ENCODE measurements around the gene SFXN3.

The SFXN3 gene

GRCh38 chr10:101063050-101063525 is 32.1 kb downstream of the SFXN3 start:
- H3K9ac ChIP-seq = no peak overlapping the region

GRCh38 chr10:101063548-101064414 is 32.7 kb downstream of the SFXN3 start:
- Histone ChIP-seq H3K27me3 (ENCODE audit: control insufficient read depth, insufficient read depth, low read length) (no peaks in the 10 kb centered on the region), H3K9me3 (ENCODE audit: control insufficient read depth, low read length) (no peaks in the 10 kb centered on the region), H3K4me2 (ENCODE audit: low read length) (no peak overlapping the region), H3K9ac (no peak overlapping the region), H3K27ac (no peak overlapping the region), H2AFZ (no peak overlapping the region), H3K4me3 (ENCODE audit: low read depth, low read length) (no peak overlapping the region), H3K4me1 (peaks cover 6% of the 10 kb centered on the region), H3K79me2 (no peaks in the 10 kb centered on the region), H3K36me3 (ENCODE audit: control insufficient read depth, insufficient read depth, low read length) (no peaks in the 10 kb centered on the region)
- TF ChIP-seq CTCF (IDR thresholded peaks at IDR 0.05) = no peak

More at GRCh38 chr10:101063050-101063525, 32.1 kb downstream of the SFXN3 start:
- no peak overlapping the region for H3K27ac ChIP-seq
- peak overlapping the region; percentile 85 for H2AFZ ChIP-seq
- H3K79me2 ChIP-seq = no peaks in the 10 kb centered on the region
- no peaks in the 10 kb centered on the region for H3K27me3 ChIP-seq (ENCODE audit: control insufficient read depth, insufficient read depth, low read length)
- peak overlapping the region; percentile 88 for H3K4me2 ChIP-seq (ENCODE audit: low read length)
- no peaks in the 10 kb centered on the region for H3K9me3 ChIP-seq (ENCODE audit: control insufficient read depth, low read length)
- no peak for TF ChIP-seq CTCF (IDR thresholded peaks at IDR 0.05)
- no peaks in the 10 kb centered on the region for H3K36me3 ChIP-seq (ENCODE audit: control insufficient read depth, insufficient read depth, low read length)
- H3K4me1 ChIP-seq = peaks cover 6% of the 10 kb centered on the region
- no peak overlapping the region for H3K4me3 ChIP-seq (ENCODE audit: low read depth, low read length)

- H3K4me3 ChIP-seq (ENCODE audit: low read depth, low read length) = no peak overlapping the region
- H3K4me1 ChIP-seq = peaks cover 6% of the 10 kb centered on the region
- no peak overlapping the region for H3K27ac ChIP-seq
- H3K9me3 ChIP-seq (ENCODE audit: control insufficient read depth, low read length) = no peaks in the 10 kb centered on the region
- no peak overlapping the region for H3K4me2 ChIP-seq (ENCODE audit: low read length)
- H3K27me3 ChIP-seq (ENCODE audit: control insufficient read depth, insufficient read depth, low read length) = no peaks in the 10 kb centered on the region
- no peaks in the 10 kb centered on the region for H3K79me2 ChIP-seq
- H2AFZ ChIP-seq = no peak overlapping the region
- no peaks in the 10 kb centered on the region for H3K36me3 ChIP-seq (ENCODE audit: control insufficient read depth, insufficient read depth, low read length)
- no peak overlapping the region for H3K9ac ChIP-seq
- no peak for TF ChIP-seq CTCF (IDR thresholded peaks at IDR 0.05)
Measured at GRCh38 chr10:101064415-101065030, 33.5 kb downstream of the SFXN3 start.

GRCh38 chr10:101065481-101066145 is 34.6 kb downstream of the SFXN3 start:
- no peaks in the 10 kb centered on the region for H3K9me3 ChIP-seq (ENCODE audit: control insufficient read depth, low read length)
- no peaks in the 10 kb centered on the region for H3K36me3 ChIP-seq (ENCODE audit: control insufficient read depth, insufficient read depth, low read length)
- H3K9ac ChIP-seq = no peak overlapping the region
- no peaks in the 10 kb centered on the region for H3K27me3 ChIP-seq (ENCODE audit: control insufficient read depth, insufficient read depth, low read length)
- peak overlapping the region; percentile 95 for H2AFZ ChIP-seq
- peak overlapping the region; percentile 86 for H3K27ac ChIP-seq
- peak overlapping the region; percentile 71 for H3K4me2 ChIP-seq (ENCODE audit: low read length)
- peak overlapping the region; percentile 50 for H3K4me3 ChIP-seq (ENCODE audit: low read depth, low read length)
- no peaks in the 10 kb centered on the region for H3K4me1 ChIP-seq
- TF ChIP-seq CTCF (IDR thresholded peaks at IDR 0.05) = no peak
- no peaks in the 10 kb centered on the region for H3K79me2 ChIP-seq
